DND-41 (cell line): ENCODE results near the gene PPP3CA.

Experiments used
- ATAC-seq: fragments of 200-7000 bp; cut with Tn5 transposase; 3 replicates; pipeline ENCODE4 v1.9.1; 2021; ENCODE audit warnings: low read depth; ENCODE audit not compliant: insufficient read depth
- DNase-seq: peaks from one replicate; pipeline ENCODE4 v3.0.0-alpha.2; 2020
- H2AFZ ChIP-seq: 2 replicates; pipeline ENCODE4 v1.6.0; 2012; ENCODE audit warnings: low read depth, low read length
- H3K27ac ChIP-seq: 2 replicates; pipeline ENCODE4 v1.5.1; 2012; ENCODE audit warnings: low read length, inconsistent platforms
- H3K27me3 ChIP-seq: fragments of 200-600 bp; sonication (generic); 2 replicates; pipeline ENCODE4 v1.6.0; 2012; ENCODE audit warnings: low read length, mild to moderate bottlenecking, inconsistent platforms; ENCODE audit not compliant: insufficient read depth, poor library complexity
- H3K36me3 ChIP-seq: 2 replicates; pipeline ENCODE4 v1.5.1; 2012; ENCODE audit warnings: low read length, inconsistent platforms; ENCODE audit not compliant: insufficient read depth
- H3K4me1 ChIP-seq: 2 replicates; pipeline ENCODE4 v1.5.1; 2012; ENCODE audit warnings: mild to moderate bottlenecking, low read length; ENCODE audit not compliant: insufficient read depth
- H3K4me2 ChIP-seq: 2 replicates; pipeline ENCODE4 v1.6.0; 2012; ENCODE audit warnings: mild to moderate bottlenecking, moderate library complexity, low read length, inconsistent platforms; ENCODE audit not compliant: insufficient read depth
- H3K4me3 ChIP-seq, 2 experiments: fragments of 200-600 bp in 1 of 2; shearing (Covaris generic) in 1 of 2; 2 replicates each; pipeline ENCODE4 v1.5.1; 2012 to 2016; ENCODE audit warnings: inconsistent platforms in 2 of 2, low read length in 2 of 2, mild to moderate bottlenecking in 2 of 2, low read depth in 1 of 2, moderate library complexity in 1 of 2
- H3K79me2 ChIP-seq: 2 replicates; pipeline ENCODE4 v1.6.0; 2012; ENCODE audit warnings: low read length, inconsistent platforms; ENCODE audit not compliant: insufficient read depth
- H3K9ac ChIP-seq: 2 replicates; pipeline ENCODE4 v1.6.0; 2012; ENCODE audit warnings: low read depth, mild to moderate bottlenecking, inconsistent platforms, low read length, moderate library complexity
- H3K9me3 ChIP-seq: 2 replicates; pipeline ENCODE4 v1.5.1; 2012; ENCODE audit warnings: low read length, moderate library complexity, mild to moderate bottlenecking, inconsistent platforms; ENCODE audit not compliant: insufficient read depth, severe bottlenecking
- H4K20me1 ChIP-seq: 2 replicates; pipeline ENCODE4 v1.6.0; 2012; ENCODE audit warnings: low read length; ENCODE audit not compliant: insufficient read depth
- CTCF ChIP-seq: IDR thresholded peaks from 2 replicates; pipeline ENCODE4 v1.5.1; 2012; ENCODE audit warnings: borderline replicate concordance, low read length, moderate library complexity, mild to moderate bottlenecking; ENCODE audit not compliant: poor library complexity, severe bottlenecking; ENCODE audit errors: extremely low read depth
- EZH2 ChIP-seq: IDR thresholded peaks from 3 replicates; pipeline ENCODE4 v1.6.1; 2012; ENCODE audit warnings: borderline replicate concordance, low read depth, mild to moderate bottlenecking, moderate library complexity, low read length, inconsistent platforms; ENCODE audit not compliant: severe bottlenecking

The PPP3CA gene

GRCh38 chr4:101217353-101218031 lies 129.8 kb downstream of the PPP3CA start:
- no peak for TF ChIP-seq EZH2
- TF ChIP-seq CTCF = no peak
- H2AFZ ChIP-seq = no peak overlapping the region
- no peaks in the 10 kb centered on the region for H3K27me3 ChIP-seq
- H3K4me2 ChIP-seq = no peak overlapping the region
- H4K20me1 ChIP-seq = no peaks in the 10 kb centered on the region; the same call in 1 of the 2 replicates
- H3K4me3 ChIP-seq = no peak overlapping the region
- no peak overlapping the region for H3K27ac ChIP-seq
- H3K9me3 ChIP-seq = no peaks in the 10 kb centered on the region
- ATAC-seq (no peak), DNase-seq (no peak)
- no peak overlapping the region for H3K9ac ChIP-seq
- H3K4me1 ChIP-seq = no peaks in the 10 kb centered on the region
- H3K79me2 ChIP-seq = peaks cover 21% of the 10 kb centered on the region
- no peaks in the 10 kb centered on the region for H3K36me3 ChIP-seq

GRCh38 chr4:101211146-101211553 lies 136.2 kb downstream of the PPP3CA start:
- no peak overlapping the region for H3K4me2 ChIP-seq
- TF ChIP-seq EZH2 (no peak), CTCF (no peak)
- no peak overlapping the region for H2AFZ ChIP-seq
- no peaks in the 10 kb centered on the region for H3K9me3 ChIP-seq
- H3K27me3 ChIP-seq = no peaks in the 10 kb centered on the region
- H4K20me1 ChIP-seq = peaks cover 3% of the 10 kb centered on the region; the same call in 1 of the 2 replicates
- no peak overlapping the region for H3K9ac ChIP-seq
- no peak overlapping the region for H3K27ac ChIP-seq
- no peak overlapping the region for H3K4me3 ChIP-seq
- ATAC-seq = no peak
- no peaks in the 10 kb centered on the region for H3K36me3 ChIP-seq
- no peak for DNase-seq
- H3K79me2 ChIP-seq = peaks cover 41% of the 10 kb centered on the region
- peaks cover 16% of the 10 kb centered on the region for H3K4me1 ChIP-seq

- Histone ChIP-seq H3K79me2 (peaks cover 44% of the 10 kb centered on the region), H3K4me1 (peaks cover 24% of the 10 kb centered on the region), H2AFZ (no peak overlapping the region), H3K27me3 (no peaks in the 10 kb centered on the region), H3K27ac (no peak overlapping the region), H3K4me3 (no peak overlapping the region), H3K9me3 (no peaks in the 10 kb centered on the region), H3K36me3 (no peaks in the 10 kb centered on the region), H3K4me2 (no peak overlapping the region), H3K9ac (no peak overlapping the region), H4K20me1 (peaks cover 3% of the 10 kb centered on the region; the same call in 1 of the 2 replicates)
- no peak for ATAC-seq
- DNase-seq = no peak
- TF ChIP-seq EZH2 (no peak), CTCF (no peak)
Observed at GRCh38 chr4:101210331-101210730, 137.0 kb downstream of the PPP3CA start.

- Histone ChIP-seq H3K36me3 (no peaks in the 10 kb centered on the region), H3K4me1 (peaks cover 33% of the 10 kb centered on the region), H3K4me2 (no peak overlapping the region), H3K79me2 (peaks cover 51% of the 10 kb centered on the region), H3K4me3 (no peak overlapping the region), H3K9ac (no peak overlapping the region), H3K27ac (no peak overlapping the region), H3K9me3 (no peaks in the 10 kb centered on the region), H4K20me1 (peaks cover 3% of the 10 kb centered on the region; the same call in 1 of the 2 replicates), H2AFZ (no peak overlapping the region), H3K27me3 (no peaks in the 10 kb centered on the region)
- ATAC-seq = no peak
- no peak for DNase-seq
- TF ChIP-seq EZH2 (no peak), CTCF (no peak)
Observed at GRCh38 chr4:101208171-101208570, 139.2 kb downstream of the PPP3CA start.
